Activated CD4-positive, alpha-beta T cell treated with anti-CD3 and anti-CD28 coated beads for 24 hours (primary cell): ENCODE measurements around the gene PIK3AP1.
A peak's percentile ranks its signal among the peaks of the same experiment; 100 is the strongest.

Source experiments
- DNase-seq, 2 donors: peaks; one replicate each; pipeline ENCODE4 v3.0.0-alpha.2; 2020; ENCODE audit warnings: low read depth in 2 of 2

The PIK3AP1 gene

GRCh38 chr10:96671211-96671890 is 49.0 kb downstream of the PIK3AP1 start:
- DNase-seq, result no peak

- DNase-seq, result no peak
Measured at GRCh38 chr10:96670786-96671185, 49.5 kb downstream of the PIK3AP1 start.

GRCh38 chr10:96667401-96667800 is 52.9 kb downstream of the PIK3AP1 start:
- DNase-seq, result no peak

- DNase-seq, result no peak
Measured at GRCh38 chr10:96666741-96667140, 53.6 kb downstream of the PIK3AP1 start.

- DNase-seq, result no peak
Measured at GRCh38 chr10:96665306-96665705, 55.0 kb downstream of the PIK3AP1 start.

GRCh38 chr10:96664563-96664962 is 55.8 kb downstream of the PIK3AP1 start:
- no peak for DNase-seq

- no peak for DNase-seq
Measured at GRCh38 chr10:96663797-96664196, 56.5 kb downstream of the PIK3AP1 start.

- DNase-seq, result no peak
Measured at GRCh38 chr10:96661632-96662031, 58.7 kb downstream of the PIK3AP1 start.

GRCh38 chr10:96660297-96660696 is 60.0 kb downstream of the PIK3AP1 start:
- DNase-seq, result no peak

GRCh38 chr10:96658844-96659243 is 61.5 kb downstream of the PIK3AP1 start:
- DNase-seq, result no peak

GRCh38 chr10:96657385-96657784 is 62.9 kb downstream of the PIK3AP1 start:
- DNase-seq, result no peak

- DNase-seq, result no peak
Measured at GRCh38 chr10:96656839-96657238, 63.5 kb downstream of the PIK3AP1 start.

GRCh38 chr10:96656198-96656577 is 64.1 kb downstream of the PIK3AP1 start:
- no peak for DNase-seq

- no peak for DNase-seq
Measured at GRCh38 chr10:96655461-96656197, 64.7 kb downstream of the PIK3AP1 start.

GRCh38 chr10:96651998-96652431 is 68.3 kb downstream of the PIK3AP1 start:
- no peak for DNase-seq

GRCh38 chr10:96650958-96651357 is 69.4 kb downstream of the PIK3AP1 start:
- no peak for DNase-seq

- no peak for DNase-seq
Measured at GRCh38 chr10:96648297-96648696, 72.0 kb downstream of the PIK3AP1 start.

- DNase-seq, result no peak
Measured at GRCh38 chr10:96647466-96647865, 72.8 kb downstream of the PIK3AP1 start.

- no peak for DNase-seq
Measured at GRCh38 chr10:96646751-96647166, 73.6 kb downstream of the PIK3AP1 start.

- DNase-seq, result no peak
Measured at GRCh38 chr10:96646301-96646700, 74.0 kb downstream of the PIK3AP1 start.

GRCh38 chr10:96645191-96645721 is 75.1 kb downstream of the PIK3AP1 start:
- DNase-seq, result no peak

GRCh38 chr10:96643920-96644319 is 76.4 kb downstream of the PIK3AP1 start:
- no peak for DNase-seq

GRCh38 chr10:96642973-96643372 is 77.3 kb downstream of the PIK3AP1 start:
- peak; percentile 7 to 57 for DNase-seq
